ENCODE results near the gene SLC1A5.
"Not testable (repeated sequence)": the region's sequence is repeated elsewhere in the genome, so short reads cannot be mapped to it uniquely, and the experiment has no call there.

The SLC1A5 gene

GRCh38 chr19:46797881-46798280, 9.5 kb upstream of the SLC1A5 start:
- DNase-seq = no peak

GRCh38 chr19:46791944-46792343, 3.5 kb upstream of the SLC1A5 start:
- no peak for DNase-seq

- no peak for DNase-seq
Observed at GRCh38 chr19:46789371-46789770, 977 bp upstream of the SLC1A5 start.

GRCh38 chr19:46788968-46789338, 559 bp upstream of the SLC1A5 start:
- no peak for DNase-seq

GRCh38 chr19:46787331-46788261, 798 bp downstream of the SLC1A5 start:
- DNase-seq = no peak

GRCh38 chr19:46787040-46787330, 1.4 kb downstream of the SLC1A5 start:
- DNase-seq = no peak

- DNase-seq = peak; percentile 38
Observed at GRCh38 chr19:46786236-46787039, 2.0 kb downstream of the SLC1A5 start.

GRCh38 chr19:46785980-46786235, 2.5 kb downstream of the SLC1A5 start:
- no peak for DNase-seq

- no peak for DNase-seq
Observed at GRCh38 chr19:46785054-46785979, 3.1 kb downstream of the SLC1A5 start.

- DNase-seq = peak; percentile 30
Observed at GRCh38 chr19:46784262-46785053, 3.9 kb downstream of the SLC1A5 start.

GRCh38 chr19:46783670-46784069, 4.7 kb downstream of the SLC1A5 start:
- DNase-seq = peak; percentile 30

- DNase-seq = no peak
Observed at GRCh38 chr19:46782355-46783019, 5.9 kb downstream of the SLC1A5 start.

GRCh38 chr19:46777956-46778645, 10.3 kb downstream of the SLC1A5 start:
- DNase-seq = not testable (repeated sequence)

- DNase-seq = no peak
Observed at GRCh38 chr19:46776927-46777911, 11.2 kb downstream of the SLC1A5 start.

GRCh38 chr19:46775642-46776258, 12.6 kb downstream of the SLC1A5 start:
- DNase-seq = no peak

- no peak for DNase-seq
Observed at GRCh38 chr19:46773018-46773399, 15.4 kb downstream of the SLC1A5 start.

- DNase-seq = no peak
Observed at GRCh38 chr19:46772170-46773017, 16.0 kb downstream of the SLC1A5 start.

GRCh38 chr19:46768746-46769145, 19.6 kb downstream of the SLC1A5 start:
- DNase-seq = not testable (repeated sequence)

Measured in NCI-H1694 treated with DMSO at 0.1 percent for 48 hours (cell line).